HepG2 (cell line): ENCODE data around the gene C10orf53. TPM values are rescaled to one million over a fixed set of nuclear protein-coding genes. Genes with fewer than 3 reads are reported as not detected.

ENCODE experiments used
- FOXC1 ChIP-seq: sonication (generic); formaldehyde crosslinking; IDR thresholded peaks from 2 replicates; pipeline ENCODE4 v1.8.0; 2022; ENCODE audit warnings: mild to moderate bottlenecking, missing genetic modification reagents, borderline replicate concordance
- FOXK2 ChIP-seq: fragments of 450-650 bp; IDR thresholded peaks from 2 replicates; pipeline ENCODE4 v1.6.1; 2016
- SIX4 ChIP-seq: sonication (generic); formaldehyde crosslinking; IDR thresholded peaks from 2 replicates; pipeline ENCODE4 v1.4.0; 2020; ENCODE audit warnings: missing genetic modification reagents
- polyA plus RNA-seq, 8 experiments: library from polyadenylated mRNA; depleted of rRNA in 3 of 8; stranded (reverse) in 7 of 8; unstranded in 1 of 8; fragments of >200 nt; fragmentation: Illumina TruSeq in 4 of 8; extraction: Trizol in 4 of 8; gene quantifications; 2 replicates each; pipeline versions ENCODE4 v1.2.1 to v1.2.3, GENCODE V29; 2011 to 2016; ENCODE audit warnings: low read depth in 4 of 8, missing spikeins in 1 of 8, mixed read lengths in 1 of 8; ENCODE audit not compliant: insufficient read depth in 1 of 8
- total RNA-seq, 5 experiments: library from RNA; depleted of rRNA; stranded (reverse); fragments of >200 nt; fragmentation: Illumina TruSeq; extraction: Trizol; gene quantifications; 2 replicates each; pipeline ENCODE4 v1.2.3, GENCODE V29; 2016; ENCODE audit warnings: low read depth in 1 of 5

The C10orf53 gene
- total and polyA plus RNA-seq, 2 of the 13 experiments (the other 11 are each of a cell fraction or from before 2014, with no cell fraction given), result not detected

DNA sequence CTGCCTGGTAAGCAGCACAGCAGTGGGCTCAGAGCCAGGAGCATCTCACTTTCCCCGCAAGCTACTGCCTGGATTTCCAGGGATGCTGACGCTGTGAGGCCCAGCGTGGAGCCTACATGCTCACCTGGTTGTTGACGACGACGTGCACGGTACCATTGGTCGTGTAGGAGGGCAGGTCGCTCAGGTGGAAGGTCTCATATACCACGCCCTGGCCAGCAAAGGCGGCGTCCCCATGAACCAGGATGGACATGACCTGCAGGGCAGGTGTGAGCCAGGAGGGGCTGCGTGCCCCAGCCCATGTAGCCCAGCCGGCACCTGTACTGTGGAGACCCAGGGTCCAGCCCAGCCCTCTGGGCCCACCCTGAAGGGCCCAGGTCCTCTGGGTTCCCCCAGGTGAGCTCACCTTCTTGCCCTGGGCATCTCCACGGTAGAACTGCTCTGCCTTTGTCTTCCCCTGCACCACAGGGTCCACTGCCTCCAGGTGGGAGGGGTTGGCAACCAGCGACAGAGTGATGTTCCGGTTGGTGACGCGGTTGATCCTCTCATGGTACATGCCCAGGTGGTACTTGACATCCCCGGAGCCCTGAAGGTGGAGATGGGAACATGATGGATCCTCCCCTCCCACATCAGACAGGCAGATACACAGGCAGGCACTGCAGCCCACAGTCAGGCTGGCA, 67.3 kb downstream of the C10orf53 start (continued):
- no peak for TF ChIP-seq SIX4
- TF ChIP-seq FOXK2, result no peak
- no peak for TF ChIP-seq FOXC1

Other genes starting within 250 kb of the C10orf53 start
- gene ERCC6, start 140.5 kb upstream of the C10orf53 start, total RNA-seq (2016; rRNA removed; fragmentation: Illumina TruSeq; extraction: Trizol), result 9.8 and 11.8 TPM in 2 replicates
- gene ERCC6, start 140.5 kb upstream of the C10orf53 start, polyA plus RNA-seq (2011; rRNA removed), result 4.8 and 5.1 TPM in 2 replicates
- not detected in 2 replicates for gene SLC18A3, start 69.3 kb upstream of the C10orf53 start, total RNA-seq (2016; rRNA removed; fragmentation: Illumina TruSeq; extraction: Trizol)
- gene SLC18A3, start 69.3 kb upstream of the C10orf53 start, polyA plus RNA-seq (2011; rRNA removed), result not detected in 2 replicates
- gene CHAT, start 65.6 kb upstream of the C10orf53 start, total RNA-seq (2016; rRNA removed; fragmentation: Illumina TruSeq; extraction: Trizol), result not detected in 2 replicates
- not detected in 2 replicates for gene CHAT, start 65.6 kb upstream of the C10orf53 start, polyA plus RNA-seq (2011; rRNA removed)
- gene OGDHL, start 82.7 kb downstream of the C10orf53 start, total RNA-seq (2016; rRNA removed; fragmentation: Illumina TruSeq; extraction: Trizol), result 1.6 and 3.0 TPM in 2 replicates
- gene OGDHL, start 82.7 kb downstream of the C10orf53 start, polyA plus RNA-seq (2011; rRNA removed), result 9.8 and 11.2 TPM in 2 replicates